ENCODE measurements around the gene CCL7.

DNA sequence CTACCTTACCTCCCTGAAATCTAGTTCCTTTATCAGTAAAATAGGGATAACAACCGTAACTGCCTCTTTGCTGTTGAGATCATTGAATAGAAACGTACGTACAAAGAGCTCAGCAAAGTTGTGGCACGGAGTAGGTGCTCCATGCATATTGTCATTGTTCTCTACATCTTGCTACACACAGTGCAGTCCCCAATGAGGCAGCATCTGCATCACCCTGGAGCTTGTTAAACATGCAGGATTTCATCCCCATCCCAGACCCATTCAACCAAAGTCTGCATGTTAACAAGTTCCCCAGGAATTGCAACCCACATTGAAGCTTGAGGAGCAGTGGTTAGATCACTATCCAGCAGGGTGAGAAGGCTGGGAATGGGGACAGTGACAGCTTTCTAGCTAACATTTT, 48.6 kb upstream of the CCL7 start:
- no peak for TF ChIP-seq POLR2AphosphoS5 (IDR thresholded peaks at IDR 0.05; ENCODE audit: low read depth, low read length)
- TF ChIP-seq, protein P1, sequence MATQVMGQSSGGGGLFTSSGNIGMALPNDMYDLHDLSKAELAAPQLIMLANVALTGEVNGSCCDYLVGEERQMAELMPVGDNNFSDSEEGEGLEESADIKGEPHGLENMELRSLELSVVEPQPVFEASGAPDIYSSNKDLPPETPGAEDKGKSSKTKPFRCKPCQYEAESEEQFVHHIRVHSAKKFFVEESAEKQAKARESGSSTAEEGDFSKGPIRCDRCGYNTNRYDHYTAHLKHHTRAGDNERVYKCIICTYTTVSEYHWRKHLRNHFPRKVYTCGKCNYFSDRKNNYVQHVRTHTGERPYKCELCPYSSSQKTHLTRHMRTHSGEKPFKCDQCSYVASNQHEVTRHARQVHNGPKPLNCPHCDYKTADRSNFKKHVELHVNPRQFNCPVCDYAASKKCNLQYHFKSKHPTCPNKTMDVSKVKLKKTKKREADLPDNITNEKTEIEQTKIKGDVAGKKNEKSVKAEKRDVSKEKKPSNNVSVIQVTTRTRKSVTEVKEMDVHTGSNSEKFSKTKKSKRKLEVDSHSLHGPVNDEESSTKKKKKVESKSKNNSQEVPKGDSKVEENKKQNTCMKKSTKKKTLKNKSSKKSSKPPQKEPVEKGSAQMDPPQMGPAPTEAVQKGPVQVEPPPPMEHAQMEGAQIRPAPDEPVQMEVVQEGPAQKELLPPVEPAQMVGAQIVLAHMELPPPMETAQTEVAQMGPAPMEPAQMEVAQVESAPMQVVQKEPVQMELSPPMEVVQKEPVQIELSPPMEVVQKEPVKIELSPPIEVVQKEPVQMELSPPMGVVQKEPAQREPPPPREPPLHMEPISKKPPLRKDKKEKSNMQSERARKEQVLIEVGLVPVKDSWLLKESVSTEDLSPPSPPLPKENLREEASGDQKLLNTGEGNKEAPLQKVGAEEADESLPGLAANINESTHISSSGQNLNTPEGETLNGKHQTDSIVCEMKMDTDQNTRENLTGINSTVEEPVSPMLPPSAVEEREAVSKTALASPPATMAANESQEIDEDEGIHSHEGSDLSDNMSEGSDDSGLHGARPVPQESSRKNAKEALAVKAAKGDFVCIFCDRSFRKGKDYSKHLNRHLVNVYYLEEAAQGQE (IDR thresholded peaks at IDR 0.05; ENCODE audit: insufficient read depth in 1 of 2, low read depth in 2 of 2, low read length in 2 of 2), result no peak
- TF ChIP-seq TAF1 (IDR thresholded peaks at IDR 0.05; ENCODE audit: borderline replicate concordance, insufficient read depth, low read length), result no peak
- no peak for TF ChIP-seq SIN3A (IDR thresholded peaks at IDR 0.05; ENCODE audit: borderline replicate concordance, insufficient read depth, low read length)
